ENCODE measurements around the gene MITF.

DNA sequence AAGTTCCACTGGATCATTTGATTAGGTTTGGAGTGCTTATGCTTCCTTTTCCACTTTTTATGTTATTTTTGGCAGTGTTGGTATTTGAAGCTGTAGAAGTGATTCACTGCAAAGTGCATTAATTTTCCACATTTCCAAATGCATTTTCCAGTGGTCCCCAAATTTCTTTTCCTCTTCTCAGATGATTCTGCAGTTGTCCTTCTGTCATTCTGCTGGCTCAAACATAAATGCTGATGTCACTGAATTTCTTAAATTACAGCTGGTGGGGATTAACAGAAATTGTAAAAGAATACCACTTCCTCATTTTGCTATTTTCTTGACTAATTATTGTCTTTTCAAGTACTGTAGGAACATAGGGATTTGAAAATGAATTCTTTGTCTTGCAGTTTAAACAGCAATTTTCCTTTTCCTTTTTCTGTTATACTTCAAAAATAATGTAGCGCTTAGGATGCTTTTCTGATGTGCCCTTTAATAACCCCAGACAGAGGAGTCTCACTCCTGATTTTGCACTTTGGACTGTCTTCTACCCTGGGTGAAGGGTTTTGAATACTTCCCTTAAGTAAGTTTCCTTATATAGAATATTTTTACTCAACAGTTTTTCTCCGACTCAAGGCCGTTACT lies 25.0 kb downstream of the MITF start:
- TF ChIP-seq, protein P1, sequence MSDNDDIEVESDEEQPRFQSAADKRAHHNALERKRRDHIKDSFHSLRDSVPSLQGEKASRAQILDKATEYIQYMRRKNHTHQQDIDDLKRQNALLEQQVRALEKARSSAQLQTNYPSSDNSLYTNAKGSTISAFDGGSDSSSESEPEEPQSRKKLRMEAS (IDR thresholded peaks at IDR 0.05; ENCODE audit: low read depth): no peak
- no peak for TF ChIP-seq FOXJ3 (CRISPR knock-in tag; IDR thresholded peaks at IDR 0.05)
- no peak for TF ChIP-seq POLR2AphosphoS5 (IDR thresholded peaks at IDR 0.05; ENCODE audit: low read depth, low read length)
- TF ChIP-seq, protein P2, sequence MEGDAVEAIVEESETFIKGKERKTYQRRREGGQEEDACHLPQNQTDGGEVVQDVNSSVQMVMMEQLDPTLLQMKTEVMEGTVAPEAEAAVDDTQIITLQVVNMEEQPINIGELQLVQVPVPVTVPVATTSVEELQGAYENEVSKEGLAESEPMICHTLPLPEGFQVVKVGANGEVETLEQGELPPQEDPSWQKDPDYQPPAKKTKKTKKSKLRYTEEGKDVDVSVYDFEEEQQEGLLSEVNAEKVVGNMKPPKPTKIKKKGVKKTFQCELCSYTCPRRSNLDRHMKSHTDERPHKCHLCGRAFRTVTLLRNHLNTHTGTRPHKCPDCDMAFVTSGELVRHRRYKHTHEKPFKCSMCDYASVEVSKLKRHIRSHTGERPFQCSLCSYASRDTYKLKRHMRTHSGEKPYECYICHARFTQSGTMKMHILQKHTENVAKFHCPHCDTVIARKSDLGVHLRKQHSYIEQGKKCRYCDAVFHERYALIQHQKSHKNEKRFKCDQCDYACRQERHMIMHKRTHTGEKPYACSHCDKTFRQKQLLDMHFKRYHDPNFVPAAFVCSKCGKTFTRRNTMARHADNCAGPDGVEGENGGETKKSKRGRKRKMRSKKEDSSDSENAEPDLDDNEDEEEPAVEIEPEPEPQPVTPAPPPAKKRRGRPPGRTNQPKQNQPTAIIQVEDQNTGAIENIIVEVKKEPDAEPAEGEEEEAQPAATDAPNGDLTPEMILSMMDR (IDR thresholded peaks at IDR 0.05): no peak
- no peak for TF ChIP-seq CHD2 (IDR thresholded peaks at IDR 0.05; ENCODE audit: low read length, partially characterized antibody)
- TF ChIP-seq TEAD4 (IDR thresholded peaks at IDR 0.05; ENCODE audit: borderline replicate concordance, insufficient read depth): no peak
- TF ChIP-seq ELF1 (IDR thresholded peaks at IDR 0.05): no peak
- no peak for TF ChIP-seq TAF1 (IDR thresholded peaks at IDR 0.05; ENCODE audit: borderline replicate concordance, low read depth, low read length)
- no peak for TF ChIP-seq SMC3 (IDR thresholded peaks at IDR 0.05; ENCODE audit: low read depth, low read length)
- no peak for TF ChIP-seq EZH2phosphoT487 (IDR thresholded peaks at IDR 0.05; ENCODE audit: borderline replicate concordance, low read depth)
- TF ChIP-seq RAD21 (IDR thresholded peaks at IDR 0.05; ENCODE audit: low read length): no peak
- no peak for TF ChIP-seq EP300 (IDR thresholded peaks at IDR 0.05; ENCODE audit: borderline replicate concordance in 1 of 2, low read depth in 1 of 2, low read length in 1 of 2)
- no peak for TF ChIP-seq RFX5 (IDR thresholded peaks at IDR 0.05; ENCODE audit: low read length)
